ENCODE measurements around the gene RPLP2.

RPLP2 gene

GRCh38 chr11:815675-816432 is 6.1 kb downstream of the RPLP2 start:
- Histone ChIP-seq H3K79me2 (peaks cover 2% of the 10 kb centered on the region), H3K27ac (no peak overlapping the region), H3K9me3 (ENCODE audit: control insufficient read depth, low read length) (no peaks in the 10 kb centered on the region), H3K4me2 (ENCODE audit: low read length) (no peak overlapping the region), H2AFZ (no peak overlapping the region), H3K27me3 (ENCODE audit: control insufficient read depth, insufficient read depth, low read length) (no peaks in the 10 kb centered on the region), H3K4me3 (ENCODE audit: low read depth, low read length) (no peak overlapping the region), H3K36me3 (ENCODE audit: control insufficient read depth, insufficient read depth, low read length) (no peaks in the 10 kb centered on the region), H3K4me1 (peaks cover 7% of the 10 kb centered on the region), H3K9ac (no peak overlapping the region)
- TF ChIP-seq CTCF (IDR thresholded peaks at IDR 0.05): no peak

- Histone ChIP-seq H2AFZ (no peak overlapping the region), H3K4me1 (peaks cover 5% of the 10 kb centered on the region), H3K9me3 (ENCODE audit: control insufficient read depth, low read length) (no peaks in the 10 kb centered on the region), H3K27me3 (ENCODE audit: control insufficient read depth, insufficient read depth, low read length) (no peaks in the 10 kb centered on the region), H3K9ac (no peak overlapping the region), H3K27ac (no peak overlapping the region), H3K4me3 (ENCODE audit: low read depth, low read length) (no peak overlapping the region), H3K79me2 (peaks cover 2% of the 10 kb centered on the region), H3K4me2 (ENCODE audit: low read length) (no peak overlapping the region), H3K36me3 (ENCODE audit: control insufficient read depth, insufficient read depth, low read length) (no peaks in the 10 kb centered on the region)
- TF ChIP-seq CTCF (IDR thresholded peaks at IDR 0.05): no peak
Measured at GRCh38 chr11:816433-816779, 6.6 kb downstream of the RPLP2 start.

- H3K79me2 ChIP-seq: peaks cover 2% of the 10 kb centered on the region
- H3K4me1 ChIP-seq: peaks cover 5% of the 10 kb centered on the region
- peak within 1 kb of the TSS; percentile 79 for H3K4me3 ChIP-seq (ENCODE audit: low read depth, low read length)
- no peaks in the 10 kb centered on the region for H3K27me3 ChIP-seq (ENCODE audit: control insufficient read depth, insufficient read depth, low read length)
- H3K4me2 ChIP-seq (ENCODE audit: low read length): peak within 1 kb of the TSS; percentile 81
- H3K9me3 ChIP-seq (ENCODE audit: control insufficient read depth, low read length): no peaks in the 10 kb centered on the region
- peak within 1 kb of the TSS; percentile 75 for H3K27ac ChIP-seq
- H3K9ac ChIP-seq: no peak within 1 kb of the TSS
- no peak for TF ChIP-seq CTCF (IDR thresholded peaks at IDR 0.05)
- H2AFZ ChIP-seq: peak within 1 kb of the TSS; percentile 86
- no peaks in the 10 kb centered on the region for H3K36me3 ChIP-seq (ENCODE audit: control insufficient read depth, insufficient read depth, low read length)
Measured at GRCh38 chr11:818396-819128, 8.8 kb downstream of the RPLP2 start, which contains the start of gene PNPLA2. Gene PNPLA2 (plus strand): TSS chr11:818914. CDS start chr11:819719, 805 bp downstream.

- no peak for TF ChIP-seq CTCF (IDR thresholded peaks at IDR 0.05)
- no peaks in the 10 kb centered on the region for H3K27me3 ChIP-seq (ENCODE audit: control insufficient read depth, insufficient read depth, low read length)
- peak overlapping the region; percentile 79 for H3K4me3 ChIP-seq (ENCODE audit: low read depth, low read length)
- no peaks in the 10 kb centered on the region for H3K36me3 ChIP-seq (ENCODE audit: control insufficient read depth, insufficient read depth, low read length)
- peak overlapping the region; percentile 75 for H3K27ac ChIP-seq
- H2AFZ ChIP-seq: peak overlapping the region; percentile 86
- no peak overlapping the region for H3K9ac ChIP-seq
- H3K4me2 ChIP-seq (ENCODE audit: low read length): peak overlapping the region; percentile 81
- no peaks in the 10 kb centered on the region for H3K9me3 ChIP-seq (ENCODE audit: control insufficient read depth, low read length)
- H3K79me2 ChIP-seq: peaks cover 2% of the 10 kb centered on the region
- peaks cover 5% of the 10 kb centered on the region for H3K4me1 ChIP-seq
Measured at GRCh38 chr11:819129-819931, 9.6 kb downstream of the RPLP2 start.
